DMS 273 treated with DMSO at 0.1 percent for 48 hours (cell line): Measurements from ENCODE around the gene BAHCC1.

Source experiments
- DNase-seq: peaks from one replicate; lab custom pipeline; 2025; lab: John Stamatoyannopoulos, UW

Gene BAHCC1

DNA sequence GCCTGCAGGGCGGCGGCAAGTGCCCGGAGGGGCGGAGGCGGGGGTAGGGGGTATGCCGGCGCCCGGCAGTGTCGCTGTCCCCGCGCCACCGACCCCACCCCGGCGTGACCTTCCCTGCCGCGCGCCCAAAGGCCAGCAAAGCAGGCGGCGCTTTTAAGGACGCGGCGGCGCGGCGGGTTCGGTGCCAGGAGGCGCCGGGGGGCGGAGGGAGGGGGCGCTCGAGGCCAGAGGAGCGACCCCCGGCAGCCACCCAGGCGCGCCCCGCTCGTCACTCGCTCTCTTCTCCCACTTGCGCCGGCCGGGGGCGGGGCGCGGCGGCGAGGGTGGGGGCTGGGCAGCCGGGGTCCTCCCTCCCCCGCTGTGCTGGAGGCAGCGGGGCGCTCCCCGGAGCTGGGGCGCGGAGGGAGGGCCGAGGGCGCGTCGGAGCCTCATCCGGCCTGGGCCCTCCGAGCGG is 8.6 kb upstream of the BAHCC1 start:
- DNase-seq, result no peak

DNA sequence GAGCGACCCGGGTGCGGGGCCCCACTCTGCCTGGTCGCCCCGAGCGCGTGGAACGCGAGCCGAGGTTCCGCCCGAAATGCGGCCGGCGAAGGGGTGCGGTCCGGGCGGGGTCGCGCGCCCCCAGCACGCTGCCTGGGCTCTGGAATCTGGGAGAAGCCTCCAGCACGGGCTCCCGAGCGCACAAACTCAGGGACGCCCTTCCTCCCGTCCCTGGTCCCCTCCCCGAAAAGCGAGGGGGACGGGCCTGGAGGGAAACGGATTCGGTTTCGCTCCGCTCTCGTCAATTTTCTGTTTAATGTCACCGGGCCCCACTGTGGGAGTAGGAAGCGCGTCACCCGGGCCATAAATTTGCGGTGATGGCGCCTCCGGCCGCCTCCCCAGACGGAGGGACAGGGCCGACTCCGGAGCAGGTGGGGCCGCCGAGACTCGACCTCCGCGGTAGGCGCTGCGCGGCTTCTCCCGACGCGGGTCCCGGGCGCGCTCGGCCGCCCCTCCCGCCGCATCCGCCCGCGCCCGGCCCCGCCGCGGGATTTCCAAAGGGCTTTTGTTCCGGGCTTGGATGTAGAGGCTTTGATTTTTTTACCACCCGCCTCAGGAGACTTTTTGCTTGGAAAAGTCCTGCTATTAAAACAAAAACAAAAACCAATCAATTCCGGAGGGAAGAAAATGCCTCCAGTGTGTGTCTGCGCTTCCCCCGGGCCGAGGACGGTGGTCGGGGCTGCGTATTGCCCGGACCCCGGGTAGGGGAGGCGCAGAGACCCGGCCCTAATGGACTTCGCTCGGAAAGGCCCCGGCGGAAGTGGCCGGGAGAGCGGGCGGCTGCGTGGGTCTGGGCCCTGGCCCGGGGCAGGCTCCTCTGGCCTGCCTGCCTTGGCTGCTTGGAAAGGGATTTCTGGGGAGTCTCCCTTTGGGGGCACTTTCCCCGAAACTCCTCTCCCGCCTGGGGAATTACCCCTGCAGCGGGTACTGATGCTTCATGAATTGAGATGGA is 7.9 kb upstream of the BAHCC1 start:
- DNase-seq, result no peak

DNA sequence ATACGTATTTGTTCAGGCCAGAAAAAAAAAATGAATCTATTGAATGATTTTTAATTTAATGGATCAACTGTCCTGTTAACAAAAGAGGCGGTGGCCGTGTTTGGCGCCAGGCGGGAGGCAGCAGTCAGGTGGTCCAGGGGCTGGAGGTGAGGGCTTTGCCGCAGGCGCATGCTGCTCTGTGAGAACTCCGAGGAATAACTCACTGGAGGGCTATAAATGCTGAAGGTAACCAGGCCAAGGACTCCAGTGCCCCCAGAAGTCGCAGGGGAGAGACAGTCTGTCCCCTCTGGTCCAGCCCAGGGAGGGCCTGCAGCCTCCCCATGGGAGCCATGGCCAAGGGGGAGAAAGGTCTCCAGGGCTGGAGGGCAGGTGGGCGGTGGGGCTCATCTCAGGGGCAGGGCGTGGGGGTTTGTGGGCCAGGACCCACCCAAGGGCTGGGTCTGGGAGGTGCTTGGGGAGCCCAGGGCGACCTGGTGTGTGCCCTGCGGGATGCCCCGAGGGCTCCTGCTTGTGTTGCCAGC is 7.1 kb upstream of the BAHCC1 start:
- no peak for DNase-seq

DNA sequence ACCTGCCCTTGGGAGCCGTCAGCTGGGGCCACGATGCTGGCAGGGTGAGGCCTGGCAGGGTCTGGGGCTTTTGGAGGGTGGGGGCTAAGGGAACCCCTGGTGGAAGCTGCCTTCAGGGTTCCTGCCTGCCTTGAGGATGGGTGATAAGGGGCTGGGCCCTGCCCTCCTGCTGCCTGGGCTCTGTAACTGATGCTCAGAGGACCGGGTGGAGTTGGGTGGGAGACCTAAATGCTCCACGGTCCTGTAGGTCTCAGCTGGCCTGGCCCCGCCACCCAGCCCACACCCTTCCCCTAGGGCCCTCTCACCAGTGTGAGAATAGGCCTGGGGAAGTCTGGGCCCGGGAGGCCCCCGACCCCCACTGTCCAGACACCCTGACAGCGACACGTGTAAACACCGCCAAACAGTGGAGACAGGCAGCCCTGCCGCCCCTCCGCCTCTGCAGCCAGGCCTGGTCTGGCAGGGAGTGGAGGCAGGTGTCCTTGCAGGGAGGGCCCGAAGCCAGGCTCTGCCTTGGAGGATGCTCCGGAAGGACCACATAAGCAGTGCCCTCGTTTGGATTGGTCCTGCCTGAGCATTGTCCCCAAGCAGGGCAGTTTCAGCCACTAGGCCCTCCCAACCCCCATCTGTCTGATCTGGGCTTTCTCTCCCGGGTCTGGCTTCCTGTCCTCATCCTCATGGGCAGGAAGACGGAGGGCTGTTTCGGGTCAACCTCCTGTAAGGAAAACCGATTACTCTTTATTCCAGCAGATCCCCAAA is 6.5 kb upstream of the BAHCC1 start:
- DNase-seq, result no peak

DNA sequence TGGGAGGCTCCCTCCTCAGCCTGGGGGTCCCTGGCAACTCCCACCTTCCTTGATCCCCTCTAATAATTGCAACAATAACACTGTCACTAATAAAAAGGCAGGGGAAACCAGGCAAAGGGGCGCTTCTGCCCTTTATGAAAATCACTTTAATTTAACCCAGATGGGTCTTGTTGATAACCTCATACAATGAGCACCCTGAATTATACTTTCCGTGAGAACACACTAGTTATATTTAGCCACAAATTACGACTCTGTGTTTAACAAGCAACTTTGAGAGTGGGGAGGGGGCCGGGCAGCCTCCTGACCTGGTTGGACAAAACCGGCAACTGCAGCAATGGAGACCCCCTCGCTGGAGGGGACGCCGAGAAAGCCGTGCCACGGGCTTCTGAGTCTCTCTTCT is 5.7 kb upstream of the BAHCC1 start:
- no peak for DNase-seq

DNA sequence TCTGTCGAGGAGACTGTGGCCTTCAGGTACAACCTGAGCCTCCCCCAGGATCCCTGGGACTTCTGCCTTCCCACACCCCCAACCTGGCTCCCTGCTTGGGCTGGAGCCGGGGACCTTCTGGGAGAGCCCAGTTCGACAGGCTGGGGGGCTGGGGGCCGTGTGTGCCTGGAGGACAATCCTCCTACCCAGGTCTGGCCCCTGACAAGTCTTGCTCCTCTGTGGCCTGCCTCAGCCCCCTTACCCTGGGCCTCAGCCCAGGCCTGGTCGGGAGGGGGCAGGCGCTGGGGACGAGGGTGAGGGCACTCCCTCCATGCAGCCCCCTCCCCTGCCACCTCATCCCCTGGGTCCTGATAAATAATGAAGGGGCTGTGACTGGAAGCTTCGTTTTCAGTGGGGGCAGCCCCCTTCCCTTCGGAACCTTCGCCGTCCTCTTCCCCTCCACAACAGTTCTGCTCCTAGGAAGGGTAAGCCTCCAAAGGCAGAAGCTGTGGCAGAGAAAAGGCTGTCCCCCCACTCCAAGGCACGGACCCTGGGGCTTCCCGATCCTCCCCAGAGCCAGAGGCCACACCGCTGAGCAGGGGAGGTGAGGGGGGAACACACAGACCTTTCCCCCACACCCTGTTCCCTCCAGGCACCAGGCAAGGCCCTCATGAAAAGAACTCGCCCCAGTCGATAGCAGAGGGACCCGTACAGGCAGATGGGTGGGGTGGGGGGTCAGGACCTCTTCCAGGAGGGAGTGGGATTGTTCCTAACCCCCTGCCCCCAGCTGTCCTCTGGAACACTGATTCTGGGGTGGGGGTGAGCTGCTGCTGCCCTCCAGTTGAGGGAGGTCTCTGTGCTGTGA is 5.0 kb upstream of the BAHCC1 start:
- no peak for DNase-seq

DNA sequence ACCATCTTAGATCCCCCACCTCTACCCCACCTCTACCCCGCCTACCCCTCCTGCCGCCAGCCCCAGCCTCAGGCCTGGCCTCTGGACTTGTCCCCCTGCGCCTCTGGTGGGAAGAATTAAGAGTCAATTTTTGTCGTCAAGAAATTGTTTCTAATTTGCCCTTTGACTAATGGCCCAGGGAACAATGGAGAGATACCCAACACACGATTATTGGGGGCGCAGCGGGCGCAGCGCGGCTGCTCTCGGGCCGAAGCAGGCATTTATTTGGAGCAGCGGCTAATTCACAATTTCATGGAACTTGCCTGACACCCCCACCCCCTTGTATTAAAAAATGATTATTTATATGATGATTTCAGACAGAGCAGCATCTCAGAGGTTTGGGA is 4.4 kb upstream of the BAHCC1 start:
- no peak for DNase-seq

DNA sequence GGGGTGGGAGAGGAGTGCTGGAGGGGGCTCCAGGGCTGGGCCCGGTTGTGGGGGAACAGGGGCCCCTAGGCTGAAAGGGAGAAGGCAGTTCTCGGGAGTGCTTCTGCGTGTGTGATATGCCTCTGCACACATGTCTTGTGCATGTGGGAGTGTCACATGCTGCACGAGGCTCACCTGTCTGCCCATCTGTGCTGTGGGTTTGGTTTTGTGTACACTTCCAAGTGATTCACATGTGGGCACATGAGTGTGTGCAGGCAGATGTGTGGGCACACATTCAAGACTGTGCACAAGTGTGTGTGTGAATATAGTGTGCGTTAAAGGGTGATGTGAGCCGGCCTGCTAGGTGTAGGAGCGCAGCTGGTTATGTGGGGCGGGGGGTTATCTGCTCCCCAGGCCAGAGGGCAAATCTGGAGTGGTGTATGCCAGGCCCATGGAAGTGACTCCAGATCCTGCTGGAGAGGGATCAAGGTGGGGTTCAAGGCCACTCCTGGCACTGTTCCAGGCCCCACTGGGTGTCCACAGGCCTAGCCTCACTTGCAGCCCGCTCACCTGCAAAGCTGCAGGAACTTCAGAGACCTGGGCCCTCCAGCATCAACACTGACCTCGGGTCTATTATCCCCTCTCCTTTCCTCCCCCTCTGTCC is 3.8 kb upstream of the BAHCC1 start:
- no peak for DNase-seq

DNA sequence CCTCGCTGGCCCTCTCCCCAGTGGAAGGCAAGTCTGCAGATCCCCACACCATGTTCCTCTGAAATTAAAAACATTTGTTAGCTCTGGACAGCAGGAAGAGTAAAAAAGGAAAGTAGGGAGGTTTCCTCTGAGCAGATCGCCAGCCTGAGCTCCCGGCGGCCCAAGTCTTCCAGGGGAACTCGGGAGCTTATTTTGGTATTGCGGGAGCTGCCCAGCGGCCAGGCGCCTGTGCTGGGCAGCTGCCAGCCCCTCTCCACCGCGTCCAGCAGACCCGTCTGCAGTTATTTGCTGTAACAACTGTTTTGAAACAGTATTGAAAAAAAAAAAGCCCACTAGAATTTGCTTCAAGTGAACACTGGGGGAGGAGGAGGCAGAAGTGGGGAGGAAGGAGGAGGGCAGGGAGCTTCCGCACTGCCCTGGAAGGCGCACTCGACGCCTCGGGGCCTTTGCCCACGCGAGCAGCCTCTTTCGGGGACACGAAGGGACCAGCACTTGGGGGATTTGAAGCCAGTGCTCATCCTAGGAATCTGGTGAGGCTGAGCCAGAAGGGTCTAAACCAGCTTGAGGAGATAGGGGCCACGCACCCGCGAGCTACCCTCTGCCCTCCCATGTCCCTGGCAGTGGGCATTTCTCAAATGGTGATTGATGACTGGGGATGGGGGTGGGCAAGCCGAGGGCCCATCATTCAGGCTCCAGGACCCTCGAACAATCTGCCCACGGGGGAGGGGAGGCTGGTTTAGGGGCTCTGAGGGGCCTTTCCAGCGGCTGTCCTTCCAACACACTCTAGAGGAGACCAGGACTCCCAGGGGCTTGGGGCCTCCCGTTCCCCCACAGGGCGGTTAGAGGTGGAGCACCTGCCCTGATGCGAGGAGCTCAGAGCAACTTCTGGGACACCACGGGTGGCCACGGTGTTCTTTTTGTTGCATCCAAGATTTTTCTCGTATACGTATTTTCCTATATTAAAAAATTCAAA is 3.0 kb upstream of the BAHCC1 start:
- no peak for DNase-seq

DNA sequence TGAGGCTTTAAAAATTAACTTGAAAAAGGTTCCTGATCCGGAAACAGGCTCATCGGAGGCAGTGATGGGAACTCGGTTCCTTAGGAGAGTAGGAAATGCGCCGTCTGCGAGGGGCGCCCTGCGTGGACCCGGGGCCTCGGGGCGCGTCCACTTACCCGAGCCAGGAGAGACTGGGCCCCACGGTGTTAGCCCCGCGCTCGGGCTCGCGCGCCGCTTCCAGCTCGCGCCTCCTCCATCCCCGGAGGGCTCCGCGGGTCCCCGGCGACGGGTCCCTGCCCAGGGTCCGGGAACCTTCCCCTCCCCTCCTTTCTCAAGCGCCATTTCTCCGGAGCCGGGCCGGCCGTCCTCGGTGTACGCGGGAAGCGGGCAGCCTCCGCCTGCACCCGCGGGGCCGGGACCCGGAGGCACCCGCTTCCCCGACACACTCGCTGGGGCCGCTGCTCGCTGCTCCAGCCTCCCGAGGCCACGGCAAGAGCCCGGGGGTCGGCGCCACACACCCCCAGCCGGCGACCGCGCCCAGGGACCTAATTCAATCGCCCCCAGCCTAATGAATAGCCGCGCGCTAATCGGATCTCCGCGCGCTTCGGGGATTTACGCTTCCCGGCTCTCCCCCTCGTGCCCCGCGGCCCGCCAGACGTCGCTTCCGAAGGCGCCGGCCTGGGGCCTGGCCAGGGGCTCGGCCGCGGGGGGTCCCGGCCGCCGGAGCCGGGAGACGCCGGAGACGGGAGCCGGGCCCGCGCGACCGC is 2.2 kb upstream of the BAHCC1 start:
- no peak for DNase-seq

DNA sequence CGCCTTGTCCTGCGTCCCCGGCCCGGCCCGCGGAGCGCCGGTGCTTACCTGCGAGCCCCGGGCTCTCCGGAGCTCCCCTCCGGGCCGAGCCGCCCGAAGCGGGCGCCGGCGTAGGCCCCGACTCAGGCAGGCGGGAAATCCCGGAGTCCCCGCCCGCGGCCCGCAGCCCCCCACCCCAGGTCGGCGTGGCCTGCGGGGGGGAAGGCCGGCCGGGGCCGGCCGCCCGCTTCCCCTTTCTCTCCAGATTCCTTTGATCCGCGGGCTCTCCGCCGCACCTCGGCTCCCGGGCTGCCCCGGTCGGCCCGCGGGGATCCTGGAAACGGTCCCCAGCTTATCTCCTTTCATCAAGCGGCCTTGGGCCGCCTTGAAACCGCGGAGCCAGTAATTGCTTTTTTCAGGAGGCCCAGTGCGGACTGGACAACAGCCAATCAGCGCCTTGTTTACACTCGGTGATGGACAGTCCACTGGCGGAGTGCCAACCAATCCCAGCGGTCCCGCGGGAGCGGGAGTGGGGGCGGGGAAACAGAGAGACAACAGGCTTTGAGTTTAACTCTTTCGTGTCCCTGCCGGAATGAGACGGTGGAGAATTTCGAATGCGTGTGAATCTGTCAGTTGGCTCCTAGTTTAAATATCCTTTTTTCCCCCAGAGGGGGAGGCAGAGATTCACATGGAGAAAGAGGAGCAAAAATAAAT is 1.4 kb upstream of the BAHCC1 start:
- peak; percentile 96 for DNase-seq

DNA sequence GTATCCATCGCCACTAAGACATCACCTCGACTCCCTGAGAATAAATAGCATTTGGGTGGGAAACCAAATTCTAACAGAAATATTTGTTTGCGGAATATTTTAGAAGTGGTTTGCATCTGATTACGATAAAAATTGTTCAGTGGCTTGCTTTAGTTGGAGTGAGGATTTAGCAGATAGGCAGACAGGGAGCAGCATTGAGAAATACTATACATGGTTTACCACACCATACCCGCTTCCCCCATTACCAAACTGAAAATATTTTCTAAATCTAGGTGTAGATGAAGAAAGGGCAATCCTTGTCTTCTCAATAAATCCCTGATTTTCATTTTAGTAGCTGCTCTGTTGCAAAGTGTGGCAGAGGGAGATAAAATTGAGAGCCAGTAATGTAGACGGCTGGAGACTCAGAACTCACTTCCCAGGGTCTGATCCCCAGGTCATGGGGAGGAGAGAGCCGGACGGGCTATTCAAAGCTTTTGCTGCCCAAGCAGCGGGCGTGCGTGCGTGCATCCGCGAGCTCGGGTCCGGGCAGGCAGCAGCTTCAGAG is 808 bp upstream of the BAHCC1 start:
- DNase-seq, result no peak

DNA sequence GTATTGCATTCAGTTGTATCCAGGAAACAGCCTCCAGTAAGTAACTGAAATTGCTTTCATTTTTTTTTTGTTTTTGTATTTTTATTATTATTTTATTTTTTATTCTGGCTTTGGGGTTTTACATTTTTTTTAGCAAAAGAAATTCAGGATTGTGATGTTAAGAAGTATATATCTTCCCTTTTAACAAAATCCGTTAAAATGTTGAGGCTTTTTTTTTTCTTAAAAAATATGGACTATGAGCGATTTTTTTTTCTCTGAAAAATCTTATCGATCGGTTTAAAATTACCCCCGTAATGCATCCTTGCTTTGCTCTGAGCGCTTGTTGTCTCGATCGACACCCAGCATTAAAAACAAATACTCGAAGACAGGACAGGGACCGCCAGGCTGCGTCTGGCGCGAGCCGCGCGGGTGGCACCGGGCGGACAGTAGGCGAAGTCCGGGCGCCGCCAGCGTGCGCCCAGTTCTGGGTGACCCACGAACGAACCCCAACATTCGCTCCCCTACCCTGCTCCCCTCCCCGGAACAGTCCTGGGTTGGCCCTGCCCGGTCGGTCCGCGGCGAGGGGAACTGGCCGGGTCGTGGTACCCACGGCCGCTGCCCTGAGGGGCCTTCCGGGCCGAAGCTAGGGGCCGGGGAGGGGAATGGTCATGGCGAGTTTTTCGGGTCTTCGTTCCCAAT is 482 bp downstream of the BAHCC1 start:
- DNase-seq, result no peak

DNA sequence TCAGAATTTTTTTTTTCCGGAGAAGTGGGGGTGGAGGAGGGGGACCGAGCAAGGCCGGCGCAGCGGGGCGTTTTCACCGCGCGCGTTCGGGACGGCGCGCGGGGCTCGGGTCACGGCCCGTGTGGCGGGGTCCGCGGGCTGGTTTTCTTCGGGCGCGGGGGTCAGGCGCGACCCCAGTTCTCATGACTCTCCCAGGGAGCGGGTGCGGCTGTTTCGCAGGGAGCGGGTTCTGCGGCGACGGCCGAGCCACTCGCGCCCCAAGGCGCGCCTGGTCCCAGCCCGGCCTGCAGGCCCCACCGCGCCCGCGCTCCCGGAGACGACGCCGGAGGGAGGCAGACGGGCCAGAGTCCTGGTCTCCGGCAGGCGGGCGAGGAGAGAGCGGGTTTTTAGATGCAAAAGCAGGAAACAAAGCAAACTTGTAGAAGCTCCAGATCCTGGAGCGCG is 1.0 kb downstream of the BAHCC1 start:
- DNase-seq, result no peak

DNA sequence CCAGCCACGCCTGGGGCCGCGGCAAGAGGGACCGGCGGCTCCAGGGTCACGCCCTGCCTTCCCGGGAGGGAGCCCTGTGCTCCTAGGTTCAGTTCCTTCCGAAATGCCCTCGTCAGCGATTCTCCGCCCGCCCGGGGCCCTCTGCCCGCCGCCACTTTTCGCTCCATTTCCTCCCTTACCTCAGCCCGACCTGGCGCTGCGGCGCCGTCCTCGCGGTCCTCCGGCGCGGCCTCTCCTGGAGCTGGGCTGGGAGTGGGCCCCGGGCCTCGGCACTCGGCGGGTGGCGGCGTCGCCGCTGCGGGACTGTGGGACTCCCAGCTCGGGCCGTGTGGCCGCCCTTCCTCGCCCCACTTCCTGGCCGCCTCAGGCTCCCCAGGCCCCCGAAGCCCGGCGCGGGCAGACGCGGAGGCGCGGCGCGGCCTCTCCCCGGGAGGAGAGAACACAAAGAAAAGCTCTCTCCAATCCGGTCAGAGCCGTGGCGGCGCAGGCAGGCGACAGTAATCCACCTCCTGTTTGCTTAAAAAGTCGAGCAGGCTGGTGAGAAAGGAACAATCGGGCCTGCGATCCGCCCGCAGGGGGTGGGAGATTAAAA is 1.6 kb downstream of the BAHCC1 start:
- DNase-seq, result no peak

DNA sequence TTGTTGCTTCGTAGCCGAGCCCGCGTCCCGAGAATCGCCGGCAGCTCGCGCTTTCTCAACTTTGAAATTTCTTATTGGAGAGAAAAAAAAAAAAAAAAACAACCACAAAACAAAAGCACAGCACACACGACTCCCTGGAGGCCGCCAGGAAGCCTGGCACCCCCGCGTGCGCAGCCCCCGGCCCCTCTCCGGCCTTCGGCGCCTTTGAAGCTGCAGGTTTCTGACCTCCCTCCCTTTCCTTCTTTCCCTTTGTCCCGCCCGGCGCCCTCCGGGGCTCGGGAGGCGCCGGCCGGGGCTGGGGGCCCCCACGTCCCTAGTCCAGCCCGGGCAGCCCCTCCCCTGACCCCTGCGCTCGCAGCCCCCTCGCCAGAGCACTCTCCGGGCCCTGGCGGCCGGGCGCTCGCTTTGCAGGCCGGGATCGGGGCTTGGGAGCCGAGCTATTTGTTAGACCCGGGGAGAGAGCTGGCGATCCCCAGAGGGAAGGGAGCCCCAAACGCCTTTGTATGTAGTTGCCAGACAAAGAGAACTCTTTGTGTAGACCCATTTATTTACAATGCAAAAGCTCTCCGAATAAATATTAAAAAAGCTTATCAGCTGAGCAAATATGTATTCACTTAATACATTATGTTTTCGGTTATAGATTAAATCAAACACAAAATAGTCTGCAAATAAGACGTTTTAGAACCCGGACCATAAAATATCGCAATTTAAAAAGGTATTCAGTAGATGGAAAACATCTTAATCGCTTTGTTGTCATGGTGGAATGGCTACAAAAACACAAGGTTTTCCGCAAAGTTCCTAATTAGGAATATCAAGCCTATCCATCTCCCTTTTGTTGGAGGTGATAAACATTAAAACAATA is 2.3 kb downstream of the BAHCC1 start:
- DNase-seq, result no peak
